GDM1 (cell line): ENCODE measurements around the gene UBAP1.
A peak's percentile ranks its signal among the peaks of the same experiment; 100 is the strongest.
"Not testable (repeated sequence)": the region's sequence is repeated elsewhere in the genome, so short reads cannot be mapped to it uniquely, and the experiment has no call there.

Experiments
- DNase-seq: peaks from one replicate; lab custom pipeline; 2025; lab: John Stamatoyannopoulos, UW

The UBAP1 gene

GRCh38 chr9:34179213-34180136, 632 bp downstream of the UBAP1 start:
- DNase-seq, result no peak

- peak; percentile 10 for DNase-seq
These were observed 7.1 kb downstream of the UBAP1 start for GRCh38 chr9:34185778-34186551.

- no peak for DNase-seq
These were observed 9.0 kb downstream of the UBAP1 start for GRCh38 chr9:34187891-34188240.

GRCh38 chr9:34190996-34191892, 12.4 kb downstream of the UBAP1 start:
- DNase-seq, result no peak

GRCh38 chr9:34195143-34195542, 16.3 kb downstream of the UBAP1 start:
- DNase-seq, result no peak

- not testable (repeated sequence) for DNase-seq
These were observed 18.4 kb downstream of the UBAP1 start for GRCh38 chr9:34197286-34197685.

- no peak for DNase-seq
These were observed 19.2 kb downstream of the UBAP1 start for GRCh38 chr9:34197756-34198711.

GRCh38 chr9:34200092-34200491, 21.2 kb downstream of the UBAP1 start:
- DNase-seq, result no peak

- no peak for DNase-seq
These were observed 24.6 kb downstream of the UBAP1 start for GRCh38 chr9:34203275-34203991.

GRCh38 chr9:34203992-34204635, 25.3 kb downstream of the UBAP1 start:
- DNase-seq, result no peak

GRCh38 chr9:34205102-34205501, 26.3 kb downstream of the UBAP1 start:
- DNase-seq, result no peak

GRCh38 chr9:34206561-34206960, 27.7 kb downstream of the UBAP1 start:
- DNase-seq, result no peak

GRCh38 chr9:34211395-34211794, 32.6 kb downstream of the UBAP1 start:
- no peak for DNase-seq

GRCh38 chr9:34214354-34215000, 35.6 kb downstream of the UBAP1 start:
- not testable (repeated sequence) for DNase-seq

GRCh38 chr9:34216325-34216724, 37.5 kb downstream of the UBAP1 start:
- DNase-seq, result no peak

GRCh38 chr9:34217015-34217414, 38.2 kb downstream of the UBAP1 start:
- not testable (repeated sequence) for DNase-seq

GRCh38 chr9:34218446-34218845, 39.6 kb downstream of the UBAP1 start:
- no peak for DNase-seq

- DNase-seq, result no peak
These were observed 40.6 kb downstream of the UBAP1 start for GRCh38 chr9:34219421-34219820.

- no peak for DNase-seq
These were observed 41.4 kb downstream of the UBAP1 start for GRCh38 chr9:34220218-34220617.
